GM06990 (cell line): Measurements from ENCODE around the gene CYP3A5.

Source experiments
- DNase-seq: peaks from one replicate; pipeline ENCODE4 v3.0.0-alpha.2; 2011; ENCODE audit not compliant: insufficient read length; ENCODE audit errors: extremely low read depth
- H3K27me3 ChIP-seq: replicated peaks from 2 replicates; pipeline ENCODE4 v1.6.0; 2011; ENCODE audit warnings: low read length; ENCODE audit not compliant: control insufficient read depth, insufficient read depth
- H3K36me3 ChIP-seq: 2 replicates; pipeline ENCODE4 v1.5.1; 2011; ENCODE audit warnings: low read length; ENCODE audit not compliant: control insufficient read depth, insufficient read depth
- H3K4me3 ChIP-seq: replicated peaks from 2 replicates; pipeline ENCODE4 v1.5.1; 2011; ENCODE audit warnings: low read depth, mild to moderate bottlenecking, control low read depth, low read length
- TF ChIP-seq, protein P1 (sequence below): IDR thresholded peaks from 2 replicates; pipeline ENCODE4 v1.5.1; 2011; ENCODE audit warnings: low read length, control low read depth, mild to moderate bottlenecking, inconsistent platforms; ENCODE audit not compliant: insufficient read depth, poor library complexity, severe bottlenecking

Gene CYP3A5

DNA sequence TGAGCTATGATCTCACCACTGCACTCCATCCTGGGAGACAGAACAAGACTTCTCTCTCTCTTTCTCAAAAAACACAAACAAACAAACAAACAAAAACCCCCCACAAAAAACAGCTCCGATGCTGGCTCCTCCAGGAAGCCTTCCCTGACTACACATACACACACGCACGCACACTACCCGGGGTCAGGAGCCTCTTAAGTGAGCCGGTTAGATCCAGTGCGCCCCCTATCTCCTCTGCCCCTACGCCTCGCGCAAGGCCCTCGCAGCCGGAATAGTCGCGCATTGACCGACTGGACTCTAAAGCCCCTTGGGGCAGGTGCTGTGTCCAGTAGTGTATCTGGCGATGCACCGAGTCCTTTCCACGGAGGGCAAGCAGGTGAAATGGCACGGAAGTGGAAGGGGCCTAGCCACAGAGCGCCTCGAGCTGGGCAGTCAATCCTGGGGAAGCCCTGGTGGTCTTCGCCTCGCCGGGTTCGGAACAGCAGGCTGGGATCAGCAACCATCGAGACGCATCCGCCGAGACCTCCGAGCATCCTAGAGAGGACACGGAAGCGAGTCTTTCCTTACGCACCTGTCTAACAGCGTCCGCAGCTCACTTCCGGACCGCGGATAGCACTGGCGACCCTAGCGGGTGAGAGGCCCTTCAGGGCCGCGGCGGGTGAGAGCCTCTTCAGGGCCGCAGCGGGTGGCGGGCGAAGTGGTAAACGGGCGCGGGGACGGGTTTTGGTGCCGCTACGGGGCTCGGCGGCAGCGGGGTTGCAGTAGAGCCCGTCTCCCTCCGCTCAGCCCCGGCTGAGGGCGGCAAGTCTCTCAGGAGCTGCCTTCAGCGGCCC is 63.2 kb downstream of the CYP3A5 start, which contains the start of gene ZSCAN25:
TSS of gene ZSCAN25 (plus strand) at position 588 of the 833 bp plus-strand sequence. CDS start 2,661 bp downstream, outside the sequence.
- peak; percentile 90 for DNase-seq
- Histone ChIP-seq H3K27me3 (no peaks in the 10 kb centered on the region), H3K36me3 (peaks cover 12% of the 10 kb centered on the region), H3K4me3 (peak within 1 kb of the TSS; percentile 96)
- TF ChIP-seq, protein P1, sequence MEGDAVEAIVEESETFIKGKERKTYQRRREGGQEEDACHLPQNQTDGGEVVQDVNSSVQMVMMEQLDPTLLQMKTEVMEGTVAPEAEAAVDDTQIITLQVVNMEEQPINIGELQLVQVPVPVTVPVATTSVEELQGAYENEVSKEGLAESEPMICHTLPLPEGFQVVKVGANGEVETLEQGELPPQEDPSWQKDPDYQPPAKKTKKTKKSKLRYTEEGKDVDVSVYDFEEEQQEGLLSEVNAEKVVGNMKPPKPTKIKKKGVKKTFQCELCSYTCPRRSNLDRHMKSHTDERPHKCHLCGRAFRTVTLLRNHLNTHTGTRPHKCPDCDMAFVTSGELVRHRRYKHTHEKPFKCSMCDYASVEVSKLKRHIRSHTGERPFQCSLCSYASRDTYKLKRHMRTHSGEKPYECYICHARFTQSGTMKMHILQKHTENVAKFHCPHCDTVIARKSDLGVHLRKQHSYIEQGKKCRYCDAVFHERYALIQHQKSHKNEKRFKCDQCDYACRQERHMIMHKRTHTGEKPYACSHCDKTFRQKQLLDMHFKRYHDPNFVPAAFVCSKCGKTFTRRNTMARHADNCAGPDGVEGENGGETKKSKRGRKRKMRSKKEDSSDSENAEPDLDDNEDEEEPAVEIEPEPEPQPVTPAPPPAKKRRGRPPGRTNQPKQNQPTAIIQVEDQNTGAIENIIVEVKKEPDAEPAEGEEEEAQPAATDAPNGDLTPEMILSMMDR: peak; percentile 76

DNA sequence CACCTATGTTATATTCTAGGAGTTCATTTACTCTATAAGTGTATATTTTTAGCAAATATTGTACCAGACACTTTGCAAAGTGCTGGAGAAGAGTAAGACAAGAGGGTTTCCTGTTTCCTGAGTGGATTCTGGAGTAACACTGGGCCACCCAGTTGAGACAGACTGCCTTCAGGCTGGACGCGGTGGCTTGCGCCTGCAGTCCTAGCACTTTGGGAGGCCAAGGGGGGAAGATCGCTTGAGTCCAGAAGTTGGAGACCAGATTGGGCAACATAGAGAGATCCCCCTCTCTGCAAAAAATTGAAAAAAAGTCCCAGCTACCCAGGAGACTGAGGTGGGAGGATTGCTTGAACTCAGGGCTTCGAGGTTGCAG is 63.8 kb downstream of the CYP3A5 start:
- Histone ChIP-seq H3K4me3 (peak overlapping the region; percentile 96), H3K36me3 (peaks cover 8% of the 10 kb centered on the region), H3K27me3 (no peaks in the 10 kb centered on the region)
- TF ChIP-seq, protein P1: no peak
- DNase-seq: no peak

DNA sequence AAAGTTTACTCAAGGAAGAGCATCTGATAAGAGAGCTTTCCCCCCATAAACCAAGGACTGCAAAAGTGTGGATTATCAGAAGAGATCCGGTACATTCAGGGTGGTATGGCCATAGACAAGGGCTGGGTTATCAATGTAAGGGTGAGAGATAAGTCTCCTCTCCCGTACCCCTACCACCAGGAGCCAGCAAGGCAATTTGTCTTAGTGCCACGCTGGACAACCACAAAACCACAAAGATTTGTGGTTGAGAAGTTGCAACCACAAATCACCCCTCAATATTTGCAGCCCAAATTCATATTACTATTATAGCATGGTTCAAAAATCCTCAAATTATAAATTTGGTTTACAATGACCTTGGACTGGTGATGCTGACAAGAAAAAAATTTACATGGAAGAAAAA is 65.3 kb downstream of the CYP3A5 start:
- no peak overlapping the region for H3K4me3 ChIP-seq
- H3K27me3 ChIP-seq: no peaks in the 10 kb centered on the region
- DNase-seq: no peak
- TF ChIP-seq, protein P1: no peak
- H3K36me3 ChIP-seq: no peaks in the 10 kb centered on the region

DNA sequence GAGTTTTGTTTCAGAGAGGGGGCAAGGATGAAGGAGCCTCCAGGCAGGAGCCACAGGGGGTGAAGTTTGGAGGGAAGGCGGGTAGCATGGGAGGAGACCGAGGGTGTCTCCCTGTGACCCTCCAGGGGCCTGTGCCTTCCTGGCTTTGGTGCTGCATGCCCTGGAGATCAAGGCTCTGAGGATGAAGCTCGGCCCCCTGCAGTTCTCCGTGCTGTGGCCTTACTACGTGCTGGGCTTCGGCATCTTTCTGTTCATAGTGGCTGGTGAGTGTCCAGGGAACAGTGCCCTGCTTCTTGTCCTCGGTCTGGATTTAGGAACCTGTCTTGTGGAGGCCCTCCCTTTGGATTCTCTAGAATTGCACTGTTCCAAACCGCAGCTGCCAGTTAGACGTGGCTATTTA is 72.2 kb downstream of the CYP3A5 start:
- TF ChIP-seq, protein P1: no peak
- H3K4me3 ChIP-seq: no peak overlapping the region
- H3K36me3 ChIP-seq: no peaks in the 10 kb centered on the region

DNA sequence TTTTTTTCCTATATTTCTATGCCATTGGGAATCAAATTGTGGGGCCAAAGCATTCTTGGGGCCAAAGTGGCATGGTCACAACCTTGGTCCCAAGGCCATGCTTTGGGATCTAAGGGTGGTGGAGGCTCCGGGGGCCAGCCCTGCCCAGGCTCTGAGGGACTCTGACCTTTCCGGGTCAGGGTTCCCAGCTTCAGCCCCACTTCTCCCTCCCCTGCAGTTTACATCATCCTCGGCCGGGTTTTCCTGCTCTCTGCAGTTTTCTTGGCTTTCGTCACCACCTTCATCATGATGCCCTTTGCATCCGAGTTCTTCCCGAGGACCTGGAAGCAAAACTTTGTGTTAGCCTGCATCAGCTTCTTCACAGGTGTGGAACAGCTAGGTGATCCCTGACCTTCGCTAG is 73.3 kb downstream of the CYP3A5 start:
- no peaks in the 10 kb centered on the region for H3K36me3 ChIP-seq
- no peak overlapping the region for H3K4me3 ChIP-seq
- H3K27me3 ChIP-seq: no peaks in the 10 kb centered on the region; the same call in 1 of the 2 replicates
- no peak for DNase-seq
- TF ChIP-seq, protein P1: no peak

More for the DNA sequence above, 72.2 kb downstream of the CYP3A5 start:
- DNase-seq: no peak
- H3K27me3 ChIP-seq: no peaks in the 10 kb centered on the region; the same call in 1 of the 2 replicates

DNA sequence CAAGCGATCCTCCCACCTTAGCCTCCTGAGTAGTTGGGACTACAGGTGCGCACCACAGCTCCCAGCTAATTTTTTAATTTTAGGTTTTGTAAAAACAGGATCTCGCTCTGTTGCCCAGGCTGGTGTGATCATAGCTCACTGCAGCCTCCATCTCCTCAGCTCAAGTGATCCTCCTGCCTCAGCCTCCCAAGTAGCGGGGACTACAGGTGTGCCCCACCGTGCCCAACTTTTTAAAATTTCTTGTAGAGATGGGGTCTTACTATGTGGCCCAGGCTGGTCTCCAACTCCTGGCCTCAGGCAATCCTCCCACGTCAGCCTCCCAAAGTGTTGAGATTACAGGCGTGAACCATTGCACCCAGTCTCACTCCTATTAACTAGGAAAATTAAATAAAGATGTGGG is 74.3 kb downstream of the CYP3A5 start:
- H3K36me3 ChIP-seq: no peaks in the 10 kb centered on the region
- no peak overlapping the region for H3K4me3 ChIP-seq
- H3K27me3 ChIP-seq: no peaks in the 10 kb centered on the region; the same call in 1 of the 2 replicates
- no peak for DNase-seq
- TF ChIP-seq, protein P1: no peak
